ENCODE data around the gene SH3D19.
"Not testable (repeated sequence)": the region's sequence is repeated elsewhere in the genome, so short reads cannot be mapped to it uniquely, and the experiment has no call there.

SH3D19 gene

GRCh38 chr4:151091047-151091446 lies 234.4 kb downstream of the SH3D19 start:
- DNase-seq: no peak

- DNase-seq: no peak
These were observed 237.9 kb downstream of the SH3D19 start for GRCh38 chr4:151087467-151087866.

- DNase-seq: not testable (repeated sequence)
These were observed 247.4 kb downstream of the SH3D19 start for GRCh38 chr4:151077978-151078377.

- no peak for DNase-seq
These were observed 250.9 kb downstream of the SH3D19 start for GRCh38 chr4:151074416-151074916.
